ENCODE measurements around the gene SH3GL1.

Gene SH3GL1

GRCh38 chr19:4345342-4346019 is 54.9 kb downstream of the SH3GL1 start:
- TF ChIP-seq, protein P1, sequence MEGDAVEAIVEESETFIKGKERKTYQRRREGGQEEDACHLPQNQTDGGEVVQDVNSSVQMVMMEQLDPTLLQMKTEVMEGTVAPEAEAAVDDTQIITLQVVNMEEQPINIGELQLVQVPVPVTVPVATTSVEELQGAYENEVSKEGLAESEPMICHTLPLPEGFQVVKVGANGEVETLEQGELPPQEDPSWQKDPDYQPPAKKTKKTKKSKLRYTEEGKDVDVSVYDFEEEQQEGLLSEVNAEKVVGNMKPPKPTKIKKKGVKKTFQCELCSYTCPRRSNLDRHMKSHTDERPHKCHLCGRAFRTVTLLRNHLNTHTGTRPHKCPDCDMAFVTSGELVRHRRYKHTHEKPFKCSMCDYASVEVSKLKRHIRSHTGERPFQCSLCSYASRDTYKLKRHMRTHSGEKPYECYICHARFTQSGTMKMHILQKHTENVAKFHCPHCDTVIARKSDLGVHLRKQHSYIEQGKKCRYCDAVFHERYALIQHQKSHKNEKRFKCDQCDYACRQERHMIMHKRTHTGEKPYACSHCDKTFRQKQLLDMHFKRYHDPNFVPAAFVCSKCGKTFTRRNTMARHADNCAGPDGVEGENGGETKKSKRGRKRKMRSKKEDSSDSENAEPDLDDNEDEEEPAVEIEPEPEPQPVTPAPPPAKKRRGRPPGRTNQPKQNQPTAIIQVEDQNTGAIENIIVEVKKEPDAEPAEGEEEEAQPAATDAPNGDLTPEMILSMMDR (conservative IDR thresholded peaks at IDR 0.05; ENCODE audit: control insufficient read depth, insufficient read depth, low read depth, low read length), result no peak
- no peak for DNase-seq (ENCODE audit: low read depth)
- H3K4me3 ChIP-seq (ENCODE audit: control insufficient read depth, low read depth, low read length), result no peak overlapping the region

DNA sequence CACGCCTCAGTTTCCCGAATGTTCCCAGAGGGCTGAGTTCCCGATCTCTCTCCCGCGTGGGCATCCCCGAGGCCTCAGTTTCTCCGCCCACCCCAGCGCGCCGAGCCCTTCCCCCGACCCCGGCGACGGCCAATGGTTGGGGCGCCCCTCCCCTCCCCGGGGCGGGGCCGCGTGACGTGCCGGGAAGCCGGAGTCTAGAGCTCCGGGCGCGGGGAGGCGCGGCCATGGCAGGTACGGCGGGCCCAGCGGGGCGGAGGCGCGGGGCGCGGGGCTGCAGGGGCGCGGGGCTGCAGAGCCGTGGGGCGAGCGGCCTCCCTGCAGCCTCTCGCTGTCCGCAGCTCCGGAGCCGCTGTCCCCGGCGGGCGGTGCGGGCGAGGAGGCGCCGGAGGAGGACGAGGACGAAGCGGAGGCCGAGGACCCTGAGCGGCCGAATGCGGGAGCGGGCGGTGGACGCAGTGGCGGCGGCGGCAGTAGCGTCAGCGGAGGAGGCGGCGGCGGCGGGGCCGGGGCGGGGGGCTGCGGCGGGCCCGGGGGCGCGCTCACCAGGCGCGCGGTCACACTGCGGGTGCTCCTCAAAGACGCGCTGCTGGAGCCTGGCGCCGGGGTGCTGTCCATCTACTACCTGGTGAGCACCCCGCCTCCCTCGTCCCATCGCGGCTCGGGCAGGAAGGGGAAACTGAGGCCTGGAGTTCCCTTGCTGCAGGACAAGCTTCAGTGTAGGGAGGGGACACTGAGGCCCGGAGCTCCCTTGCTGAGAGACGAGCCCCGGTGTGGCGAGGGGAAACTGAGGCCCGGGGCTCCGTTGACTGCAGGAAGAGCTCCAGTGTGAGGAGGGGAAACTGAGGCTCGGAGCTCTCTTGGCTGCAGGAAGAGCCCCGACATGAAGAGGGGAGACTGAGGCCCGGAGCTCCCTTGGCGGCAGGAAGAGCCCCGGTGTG is 56.7 kb downstream of the SH3GL1 start, which contains the start of gene MPND:
TSS of gene MPND (plus strand) at position 193 of the 938 bp plus-strand sequence. CDS start at position 225, 32 bp downstream.
- TF ChIP-seq, protein P1 (conservative IDR thresholded peaks at IDR 0.05; ENCODE audit: control insufficient read depth, insufficient read depth, low read depth, low read length), result no peak
- DNase-seq (ENCODE audit: low read depth), result peak; percentile 64
- peak within 1 kb of the TSS; percentile 74 for H3K4me3 ChIP-seq (ENCODE audit: control insufficient read depth, low read depth, low read length)

DNA sequence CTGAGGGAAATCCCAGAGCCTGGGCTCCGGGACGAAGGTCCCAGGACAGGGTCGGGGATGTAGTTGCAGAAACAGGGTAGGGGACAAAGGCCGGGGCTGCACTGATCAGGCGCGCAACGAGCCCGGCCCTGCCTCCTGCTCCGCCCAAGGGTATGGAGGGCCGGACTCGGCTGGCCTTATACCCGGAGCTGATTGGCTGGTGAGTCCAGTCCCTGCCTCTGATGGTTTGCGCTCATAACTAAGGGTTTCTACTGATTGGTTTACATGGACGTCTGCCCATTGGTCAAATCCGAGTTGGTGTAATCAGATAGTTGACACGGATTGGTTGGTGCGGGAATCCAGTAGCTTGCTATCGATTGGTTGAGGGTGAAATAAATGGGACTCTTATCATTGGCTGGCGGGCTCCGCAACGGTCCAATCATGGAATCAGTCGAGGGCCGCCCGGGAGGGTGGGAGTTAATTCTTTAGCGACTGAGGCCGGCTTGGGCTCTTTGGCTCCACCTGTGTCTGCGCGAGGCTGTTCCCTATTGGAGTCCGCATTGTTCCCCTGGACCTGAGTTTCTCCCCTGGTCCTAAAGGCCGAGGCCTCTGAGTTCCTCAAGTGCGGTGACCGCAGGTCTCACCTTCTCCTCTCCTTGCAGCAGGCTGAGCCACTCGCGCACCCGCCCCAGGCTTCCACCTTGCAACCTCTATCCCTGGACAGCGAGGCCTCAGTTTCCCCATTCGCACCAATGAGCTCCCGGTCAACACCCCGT is 57.6 kb downstream of the SH3GL1 start:
- H3K4me3 ChIP-seq (ENCODE audit: control insufficient read depth, low read depth, low read length), result peak overlapping the region; percentile 74
- TF ChIP-seq, protein P1 (conservative IDR thresholded peaks at IDR 0.05; ENCODE audit: control insufficient read depth, insufficient read depth, low read depth, low read length), result peak; percentile 28
- DNase-seq (ENCODE audit: low read depth), result peak; percentile 100

GRCh38 chr19:4342314-4342614 is 58.1 kb downstream of the SH3GL1 start:
- TF ChIP-seq, protein P1 (conservative IDR thresholded peaks at IDR 0.05; ENCODE audit: control insufficient read depth, insufficient read depth, low read depth, low read length), result no peak
- H3K4me3 ChIP-seq (ENCODE audit: control insufficient read depth, low read depth, low read length), result peak overlapping the region; percentile 64
- peak; percentile 57 for DNase-seq (ENCODE audit: low read depth)

DNA sequence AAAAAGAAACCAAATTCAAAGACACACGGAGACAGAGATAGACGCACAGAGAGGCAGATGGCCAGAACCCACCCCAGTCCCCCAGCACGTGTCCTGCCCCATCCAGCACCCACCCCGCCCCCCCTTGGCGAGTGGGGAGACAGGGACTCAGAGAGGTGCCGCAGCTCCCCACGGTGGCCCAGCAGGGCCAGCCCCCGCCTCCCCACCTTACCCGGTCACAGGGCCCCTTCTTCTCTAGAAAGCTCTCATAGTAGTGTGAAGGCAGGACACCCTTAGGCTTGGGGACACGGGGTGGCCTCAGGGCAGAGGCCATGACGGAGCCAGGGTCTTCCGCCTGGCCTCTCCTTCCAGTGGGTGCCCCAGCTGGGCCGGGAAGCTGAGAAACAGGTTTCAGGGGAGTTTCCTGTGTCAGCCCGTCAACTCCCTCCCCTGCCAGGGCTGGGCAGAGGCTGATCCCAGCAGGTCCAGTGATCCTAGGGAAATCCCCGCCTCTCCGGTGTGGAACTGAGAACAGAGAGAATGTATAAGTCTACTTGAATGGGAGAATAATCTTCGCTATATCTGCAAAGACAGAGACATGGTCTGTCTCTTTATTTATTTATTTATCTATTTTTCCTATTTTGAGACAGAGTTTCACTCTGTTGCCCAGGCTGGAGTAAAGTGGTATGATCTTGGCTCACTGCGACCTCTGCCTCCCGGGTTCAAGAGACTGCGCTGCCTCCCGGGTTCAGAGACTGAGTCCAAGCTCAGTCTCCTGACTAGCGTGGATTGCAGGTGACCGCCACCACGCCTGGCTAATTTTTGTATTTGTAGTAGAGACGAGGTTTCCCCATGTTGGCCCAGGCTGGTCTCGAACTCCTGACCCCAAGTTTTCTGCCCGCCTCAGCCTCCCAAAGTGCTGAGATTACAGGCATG is 61.6 kb downstream of the SH3GL1 start, which contains the start of gene STAP2:
TSS of gene STAP2 (minus strand) at position 387 of the 915 bp plus-strand sequence. CDS start at position 313, 74 bp downstream.
- H3K4me3 ChIP-seq (ENCODE audit: control insufficient read depth, low read depth, low read length), result peak within 1 kb of the TSS; percentile 25
- TF ChIP-seq, protein P1 (conservative IDR thresholded peaks at IDR 0.05; ENCODE audit: control insufficient read depth, insufficient read depth, low read depth, low read length), result no peak
- DNase-seq (ENCODE audit: low read depth), result no peak

All from fibroblast of mammary gland (primary cell).